NOMO-1 (cell line): ENCODE measurements around the gene CDK5R1.

Experiments used
- DNase-seq, 2 experiments: peaks; one replicate each; lab custom pipeline; 2025; ENCODE audit not compliant: unreplicated experiment in 2 of 2; lab: John Stamatoyannopoulos, UW

CDK5R1 gene

GRCh38 chr17:32470405-32471167 is 16.2 kb upstream of the CDK5R1 start:
- no peak for DNase-seq

- DNase-seq, result no peak
Observed at GRCh38 chr17:32471652-32472051, 15.1 kb upstream of the CDK5R1 start.

GRCh38 chr17:32475258-32475657 is 11.5 kb upstream of the CDK5R1 start:
- no peak for DNase-seq

GRCh38 chr17:32477220-32477619 is 9.6 kb upstream of the CDK5R1 start:
- no peak for DNase-seq

- DNase-seq, result no peak
Observed at GRCh38 chr17:32479074-32479617, 7.6 kb upstream of the CDK5R1 start.

- DNase-seq, result no peak
Observed at GRCh38 chr17:32481193-32481592, 5.6 kb upstream of the CDK5R1 start.

- DNase-seq, result no peak
Observed at GRCh38 chr17:32482568-32483320, 4.0 kb upstream of the CDK5R1 start.

- peak; percentile 8 to 54 for DNase-seq
Observed at GRCh38 chr17:32483451-32484019, 3.3 kb upstream of the CDK5R1 start.

- no peak for DNase-seq
Observed at GRCh38 chr17:32484041-32484461, 2.7 kb upstream of the CDK5R1 start.

- no peak for DNase-seq
Observed at GRCh38 chr17:32484628-32485027, 2.2 kb upstream of the CDK5R1 start.

GRCh38 chr17:32485261-32486110 is 1.3 kb upstream of the CDK5R1 start:
- DNase-seq, result no peak

GRCh38 chr17:32486111-32486700 is 587 bp upstream of the CDK5R1 start:
- DNase-seq, result peak; percentile 62 to 85

GRCh38 chr17:32487473-32488176 is 832 bp downstream of the CDK5R1 start:
- DNase-seq, result no peak

GRCh38 chr17:32488177-32488542 is 1.4 kb downstream of the CDK5R1 start:
- no peak for DNase-seq

GRCh38 chr17:32488604-32489180 is 1.9 kb downstream of the CDK5R1 start:
- no peak for DNase-seq

- DNase-seq, result peak in 1 of 2 experiments; percentile 24
Observed at GRCh38 chr17:32489320-32490100, 2.7 kb downstream of the CDK5R1 start.

- no peak for DNase-seq
Observed at GRCh38 chr17:32490101-32490482, 3.3 kb downstream of the CDK5R1 start.
